ENCODE results near the gene ST6GALNAC5.
"Not testable (repeated sequence)": the region's sequence is repeated elsewhere in the genome, so short reads cannot be mapped to it uniquely, and the experiment has no call there.

Gene ST6GALNAC5

GRCh38 chr1:76961820-76962207, 94.5 kb downstream of the ST6GALNAC5 start:
- no peak for TF ChIP-seq POU2F2 (IDR thresholded peaks at IDR 0.05; ENCODE audit: low read depth, low read length)
- TF ChIP-seq PAX5 (IDR thresholded peaks at IDR 0.05; ENCODE audit: insufficient read depth, low read length, severe bottlenecking): no peak
- no peak for TF ChIP-seq SPI1 (IDR thresholded peaks at IDR 0.05; ENCODE audit: low read depth, low read length)
- no peak for TF ChIP-seq TAF1 (IDR thresholded peaks at IDR 0.05; ENCODE audit: low read depth, low read length)
- no peak for TF ChIP-seq POLR2AphosphoS5 (IDR thresholded peaks at IDR 0.05; ENCODE audit: low read depth, low read length)
- TF ChIP-seq POLR2A (IDR thresholded peaks at IDR 0.05; ENCODE audit: low read depth, low read length): no peak
- DNase-seq (ENCODE audit: insufficient read length, low spot score): no peak
- no peak for FAIRE-seq

- not testable (repeated sequence) for DNase-seq (ENCODE audit: insufficient read length, low spot score); FAIRE-seq
Observed at GRCh38 chr1:76981267-76981666, 114.0 kb downstream of the ST6GALNAC5 start.

- DNase-seq (ENCODE audit: insufficient read length, low spot score) (no peak), FAIRE-seq (no peak)
Observed at GRCh38 chr1:76989976-76990375, 122.7 kb downstream of the ST6GALNAC5 start.

GRCh38 chr1:76993036-76993435, 125.8 kb downstream of the ST6GALNAC5 start:
- TF ChIP-seq POLR2A (IDR thresholded peaks at IDR 0.05; ENCODE audit: low read depth, low read length): no peak
- no peak for FAIRE-seq
- DNase-seq (ENCODE audit: insufficient read length, low spot score): no peak

More at GRCh38 chr1:76989976-76990375, 122.7 kb downstream of the ST6GALNAC5 start:
- TF ChIP-seq TAF1 (IDR thresholded peaks at IDR 0.05; ENCODE audit: low read depth, low read length) (no peak), POLR2AphosphoS5 (IDR thresholded peaks at IDR 0.05; ENCODE audit: low read depth, low read length) (no peak), SPI1 (IDR thresholded peaks at IDR 0.05; ENCODE audit: low read depth, low read length) (no peak), POU2F2 (IDR thresholded peaks at IDR 0.05; ENCODE audit: low read depth, low read length) (no peak), PAX5 (IDR thresholded peaks at IDR 0.05; ENCODE audit: insufficient read depth, low read length, severe bottlenecking) (no peak), POLR2A (IDR thresholded peaks at IDR 0.05; ENCODE audit: low read depth, low read length) (no peak)

- DNase-seq (ENCODE audit: insufficient read length, low spot score): no peak
- TF ChIP-seq POU2F2 (IDR thresholded peaks at IDR 0.05; ENCODE audit: low read depth, low read length) (no peak), PAX5 (IDR thresholded peaks at IDR 0.05; ENCODE audit: insufficient read depth, low read length, severe bottlenecking) (no peak), POLR2A (IDR thresholded peaks at IDR 0.05; ENCODE audit: low read depth, low read length) (no peak), POLR2AphosphoS5 (IDR thresholded peaks at IDR 0.05; ENCODE audit: low read depth, low read length) (no peak), TAF1 (IDR thresholded peaks at IDR 0.05; ENCODE audit: low read depth, low read length) (no peak), SPI1 (IDR thresholded peaks at IDR 0.05; ENCODE audit: low read depth, low read length) (no peak)
- no peak for FAIRE-seq
Observed at GRCh38 chr1:76998582-76999223, 131.4 kb downstream of the ST6GALNAC5 start.

- no peak for TF ChIP-seq POLR2AphosphoS5 (IDR thresholded peaks at IDR 0.05; ENCODE audit: low read depth, low read length)
- no peak for TF ChIP-seq POLR2A (IDR thresholded peaks at IDR 0.05; ENCODE audit: low read depth, low read length)
- TF ChIP-seq POU2F2 (IDR thresholded peaks at IDR 0.05; ENCODE audit: low read depth, low read length): no peak
- FAIRE-seq (no peak), DNase-seq (ENCODE audit: insufficient read length, low spot score) (no peak)
Observed at GRCh38 chr1:77007675-77008074, 140.4 kb downstream of the ST6GALNAC5 start.

- no peak for TF ChIP-seq PAX5 (IDR thresholded peaks at IDR 0.05; ENCODE audit: insufficient read depth, low read length, severe bottlenecking)
- no peak for TF ChIP-seq SPI1 (IDR thresholded peaks at IDR 0.05; ENCODE audit: low read depth, low read length)
- no peak for TF ChIP-seq TAF1 (IDR thresholded peaks at IDR 0.05; ENCODE audit: low read depth, low read length)
- TF ChIP-seq POLR2AphosphoS5 (IDR thresholded peaks at IDR 0.05; ENCODE audit: low read depth, low read length): no peak
- TF ChIP-seq POU2F2 (IDR thresholded peaks at IDR 0.05; ENCODE audit: low read depth, low read length): no peak
- no peak for TF ChIP-seq POLR2A (IDR thresholded peaks at IDR 0.05; ENCODE audit: low read depth, low read length)
- FAIRE-seq (no peak), DNase-seq (ENCODE audit: insufficient read length, low spot score) (no peak)
Observed at GRCh38 chr1:77010937-77011336, 143.7 kb downstream of the ST6GALNAC5 start.

- TF ChIP-seq POU2F2 (IDR thresholded peaks at IDR 0.05; ENCODE audit: low read depth, low read length): no peak
- TF ChIP-seq TAF1 (IDR thresholded peaks at IDR 0.05; ENCODE audit: low read depth, low read length): no peak
- TF ChIP-seq SPI1 (IDR thresholded peaks at IDR 0.05; ENCODE audit: low read depth, low read length): no peak
- no peak for TF ChIP-seq PAX5 (IDR thresholded peaks at IDR 0.05; ENCODE audit: insufficient read depth, low read length, severe bottlenecking)
- TF ChIP-seq POLR2AphosphoS5 (IDR thresholded peaks at IDR 0.05; ENCODE audit: low read depth, low read length): no peak
- TF ChIP-seq POLR2A (IDR thresholded peaks at IDR 0.05; ENCODE audit: low read depth, low read length): no peak
- FAIRE-seq (no peak), DNase-seq (ENCODE audit: insufficient read length, low spot score) (no peak)
Observed at GRCh38 chr1:77012066-77012465, 144.8 kb downstream of the ST6GALNAC5 start.

- no peak for TF ChIP-seq TAF1 (IDR thresholded peaks at IDR 0.05; ENCODE audit: low read depth, low read length)
- TF ChIP-seq POLR2AphosphoS5 (IDR thresholded peaks at IDR 0.05; ENCODE audit: low read depth, low read length): no peak
- no peak for TF ChIP-seq PAX5 (IDR thresholded peaks at IDR 0.05; ENCODE audit: insufficient read depth, low read length, severe bottlenecking)
- TF ChIP-seq POLR2A (IDR thresholded peaks at IDR 0.05; ENCODE audit: low read depth, low read length): no peak
- TF ChIP-seq POU2F2 (IDR thresholded peaks at IDR 0.05; ENCODE audit: low read depth, low read length): no peak
- TF ChIP-seq SPI1 (IDR thresholded peaks at IDR 0.05; ENCODE audit: low read depth, low read length): no peak
- FAIRE-seq (no peak), DNase-seq (ENCODE audit: insufficient read length, low spot score) (no peak)
Observed at GRCh38 chr1:77014073-77014788, 147.0 kb downstream of the ST6GALNAC5 start.

- no peak for TF ChIP-seq POLR2AphosphoS5 (IDR thresholded peaks at IDR 0.05; ENCODE audit: low read depth, low read length)
- no peak for TF ChIP-seq POU2F2 (IDR thresholded peaks at IDR 0.05; ENCODE audit: low read depth, low read length)
- TF ChIP-seq SPI1 (IDR thresholded peaks at IDR 0.05; ENCODE audit: low read depth, low read length): no peak
- TF ChIP-seq TAF1 (IDR thresholded peaks at IDR 0.05; ENCODE audit: low read depth, low read length): no peak
- TF ChIP-seq POLR2A (IDR thresholded peaks at IDR 0.05; ENCODE audit: low read depth, low read length): no peak
- TF ChIP-seq PAX5 (IDR thresholded peaks at IDR 0.05; ENCODE audit: insufficient read depth, low read length, severe bottlenecking): no peak
- FAIRE-seq: no peak
- DNase-seq (ENCODE audit: insufficient read length, low spot score): no peak
Observed at GRCh38 chr1:77015748-77016341, 148.6 kb downstream of the ST6GALNAC5 start.
